Activated CD4-positive, alpha-beta memory T cell treated with anti-CD3 and anti-CD28 coated beads, Interleukin-2, amount 10 ng/mL, durations not matched to agents 7 days and 5 days (primary cell): Measurements from ENCODE around the gene PSENEN. TPM values are rescaled to one million over a fixed set of nuclear protein-coding genes. Genes with fewer than 3 reads are reported as not detected.
A peak's percentile ranks its signal among the peaks of the same experiment; 100 is the strongest.

Experiments
- CTCF ChIA-PET: fragments of 350-600 bp; sonication (Branson Sonifier 250); formaldehyde crosslinking; loops from one replicate; lab custom pipeline; 2021; ENCODE audit warnings: antibody characterized with exemption, inconsistent platforms; lab: Charles Lee
- POLR2A ChIA-PET: fragments of 350-600 bp; sonication (Branson Sonifier 250); formaldehyde crosslinking; loops from one replicate; lab custom pipeline; 2021; ENCODE audit warnings: antibody characterized with exemption; lab: Charles Lee
- DNase-seq: peaks from one replicate; pipeline ENCODE4 v3.0.0-alpha.2; 2020
- H3K27ac Mint-ChIP-seq: one replicate; pipeline ENCODE4 v1.8.0; 2021; ENCODE audit warnings: mild to moderate bottlenecking, mixed read lengths
- H3K27me3 Mint-ChIP-seq: one replicate; pipeline ENCODE4 v1.8.0; 2021; ENCODE audit warnings: mixed read lengths
- H3K36me3 Mint-ChIP-seq: one replicate; pipeline ENCODE4 v1.8.0; 2021; ENCODE audit warnings: low read depth, mixed read lengths
- H3K4me1 Mint-ChIP-seq: one replicate; pipeline ENCODE4 v1.8.0; 2021; ENCODE audit warnings: mixed read lengths
- H3K4me3 Mint-ChIP-seq: one replicate; pipeline ENCODE4 v1.8.0; 2021; ENCODE audit warnings: mild to moderate bottlenecking, mixed read lengths
- H3K9me3 Mint-ChIP-seq: one replicate; pipeline ENCODE4 v1.8.0; 2021; ENCODE audit warnings: mixed read lengths
- total RNA-seq, 2 experiments: library from RNA; stranded (reverse); gene quantifications; one replicate each; pipeline ENCODE4 v1.2.3, GENCODE V29; 2021

The PSENEN gene
- total RNA-seq, 2 experiments from 2014 or later: 48.1 to 51.3 TPM

DNA sequence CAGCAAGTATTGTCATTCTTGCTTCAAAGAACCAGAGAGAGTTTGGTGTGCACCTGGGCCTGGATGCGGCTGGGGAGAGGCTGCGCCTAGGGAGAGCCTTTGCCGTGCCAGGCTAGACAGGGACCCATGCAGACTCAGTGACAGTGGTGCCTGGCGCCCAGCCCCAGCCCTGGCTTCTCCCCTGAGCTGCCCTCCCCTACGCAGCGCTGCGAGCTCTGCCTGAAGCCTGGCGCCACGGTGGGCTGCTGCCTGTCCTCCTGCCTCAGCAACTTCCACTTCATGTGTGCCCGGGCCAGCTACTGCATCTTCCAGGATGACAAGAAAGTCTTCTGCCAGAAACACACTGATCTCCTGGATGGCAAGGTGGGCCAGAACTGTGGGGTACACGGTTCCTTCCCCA lies 15.7 kb upstream of the PSENEN start:
- no peaks in the 10 kb centered on the region for H3K9me3 Mint-ChIP-seq
- H3K27ac Mint-ChIP-seq: no peak overlapping the region
- no peaks in the 10 kb centered on the region for H3K4me1 Mint-ChIP-seq
- no peak overlapping the region for H3K4me3 Mint-ChIP-seq
- no peaks in the 10 kb centered on the region for H3K27me3 Mint-ChIP-seq
- no peak for DNase-seq
- CTCF ChIA-PET: no interaction called here
- H3K36me3 Mint-ChIP-seq: peaks cover 78% of the 10 kb centered on the region
- POLR2A ChIA-PET: interaction anchor here (0.8 to 3.1 kb wide), 4 partner anchors 10 to 35 kb away, joined by 4 to 12 read pairs (median 6); partner anchors contain the start of gene IGFLR1

DNA sequence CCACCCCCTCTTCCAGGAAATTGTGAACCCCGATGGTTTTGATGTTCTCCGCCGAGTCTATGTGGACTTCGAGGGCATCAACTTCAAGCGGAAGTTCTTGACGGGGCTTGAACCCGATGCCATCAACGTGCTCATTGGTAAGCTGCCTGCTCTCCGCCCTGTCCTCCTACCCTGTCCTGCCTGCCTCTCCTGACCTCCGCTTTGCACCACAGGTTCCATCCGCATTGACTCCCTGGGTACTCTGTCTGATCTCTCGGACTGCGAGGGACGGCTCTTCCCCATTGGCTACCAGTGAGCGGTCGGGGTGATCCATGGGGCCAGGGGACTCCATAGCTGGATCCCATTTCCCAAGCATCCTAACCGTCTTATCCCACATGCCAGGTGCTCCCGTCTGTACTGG lies 15.1 kb upstream of the PSENEN start:
- Mint-ChIP-seq H3K4me1 (no peaks in the 10 kb centered on the region), H3K4me3 (no peak overlapping the region), H3K36me3 (peaks cover 76% of the 10 kb centered on the region), H3K9me3 (no peaks in the 10 kb centered on the region), H3K27me3 (no peaks in the 10 kb centered on the region), H3K27ac (no peak overlapping the region)
- POLR2A ChIA-PET: interaction anchor here (0.8 to 3.1 kb wide), 5 partner anchors 10 to 36 kb away, joined by 3 to 12 read pairs (median 4); partner anchors contain the start of genes IGFLR1 and LIN37
- CTCF ChIA-PET: interaction anchor here (0.6 kb wide), 1 partner anchor 16 kb away, joined by 3 read pairs; no protein-coding TSS in a partner anchor
- no peak for DNase-seq

DNA sequence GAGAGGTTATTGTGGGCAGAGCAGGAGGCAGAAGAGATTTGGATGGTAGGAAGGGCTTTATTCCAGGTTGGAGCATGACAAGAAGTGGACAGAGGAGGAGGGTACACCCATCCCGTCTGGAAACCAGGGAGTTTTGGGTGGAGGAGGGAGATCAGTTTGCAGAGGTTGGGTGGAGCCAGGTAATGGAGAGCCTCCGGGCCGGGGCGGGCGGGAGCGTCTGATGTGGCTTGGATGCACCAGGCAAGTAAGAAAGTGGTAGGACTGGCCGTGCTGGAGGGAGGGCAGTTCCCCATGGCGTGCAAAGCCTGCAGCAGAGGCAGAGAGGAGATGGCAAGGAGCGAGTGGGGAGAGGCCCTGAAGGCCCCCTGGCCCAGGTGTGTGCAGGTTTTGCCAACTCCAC lies 14.1 kb upstream of the PSENEN start:
- DNase-seq: no peak
- no peak overlapping the region for H3K4me3 Mint-ChIP-seq
- POLR2A ChIA-PET: interaction anchor here (1.1 to 3.1 kb wide), 5 partner anchors 10 to 19 kb away, joined by 3 to 12 read pairs (median 4); partner anchors contain the start of genes IGFLR1 and LIN37
- peaks cover 4% of the 10 kb centered on the region for H3K4me1 Mint-ChIP-seq
- no peaks in the 10 kb centered on the region for H3K9me3 Mint-ChIP-seq
- H3K27ac Mint-ChIP-seq: no peak overlapping the region
- no peaks in the 10 kb centered on the region for H3K27me3 Mint-ChIP-seq
- peaks cover 72% of the 10 kb centered on the region for H3K36me3 Mint-ChIP-seq
- CTCF ChIA-PET: no interaction called here

DNA sequence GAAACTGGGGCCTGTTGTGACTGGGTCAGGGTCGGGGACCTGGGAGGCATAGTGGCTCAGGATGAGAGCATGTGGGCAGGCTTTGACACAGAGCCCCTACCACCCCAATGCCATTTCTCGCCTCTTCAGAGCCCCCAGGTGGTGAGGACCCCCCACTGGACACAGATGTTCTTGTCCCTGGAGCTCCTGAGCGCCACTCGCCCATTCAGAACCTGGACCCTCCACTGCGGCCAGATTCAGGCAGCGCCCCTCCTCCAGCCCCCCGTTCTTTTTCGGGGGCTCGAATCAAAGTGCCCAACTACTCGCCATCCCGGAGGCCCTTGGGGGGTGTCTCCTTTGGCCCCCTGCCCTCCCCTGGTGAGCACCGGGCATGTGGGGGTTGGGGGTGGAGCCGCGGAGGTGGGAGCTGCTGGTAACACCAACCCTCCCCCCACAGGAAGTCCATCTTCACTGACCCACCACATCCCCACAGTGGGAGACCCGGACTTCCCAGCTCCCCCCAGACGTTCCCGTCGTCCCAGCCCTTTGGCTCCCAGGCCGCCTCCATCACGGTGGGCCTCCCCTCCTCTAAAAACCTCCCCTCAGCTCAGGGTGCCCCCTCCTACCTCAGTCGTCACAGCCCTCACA lies 13.6 kb upstream of the PSENEN start:
- no peaks in the 10 kb centered on the region for H3K9me3 Mint-ChIP-seq
- H3K27ac Mint-ChIP-seq: no peak overlapping the region
- DNase-seq: no peak
- ChIA-PET POLR2A (interaction anchor here (1.0 to 3.1 kb wide), 5 partner anchors 8 to 16 kb away, joined by 3 to 12 read pairs (median 4); partner anchors contain the start of genes IGFLR1 and LIN37), CTCF (no interaction called here)
- H3K4me1 Mint-ChIP-seq: peaks cover 8% of the 10 kb centered on the region
- no peak overlapping the region for H3K4me3 Mint-ChIP-seq
- H3K36me3 Mint-ChIP-seq: peaks cover 73% of the 10 kb centered on the region
- no peaks in the 10 kb centered on the region for H3K27me3 Mint-ChIP-seq

DNA sequence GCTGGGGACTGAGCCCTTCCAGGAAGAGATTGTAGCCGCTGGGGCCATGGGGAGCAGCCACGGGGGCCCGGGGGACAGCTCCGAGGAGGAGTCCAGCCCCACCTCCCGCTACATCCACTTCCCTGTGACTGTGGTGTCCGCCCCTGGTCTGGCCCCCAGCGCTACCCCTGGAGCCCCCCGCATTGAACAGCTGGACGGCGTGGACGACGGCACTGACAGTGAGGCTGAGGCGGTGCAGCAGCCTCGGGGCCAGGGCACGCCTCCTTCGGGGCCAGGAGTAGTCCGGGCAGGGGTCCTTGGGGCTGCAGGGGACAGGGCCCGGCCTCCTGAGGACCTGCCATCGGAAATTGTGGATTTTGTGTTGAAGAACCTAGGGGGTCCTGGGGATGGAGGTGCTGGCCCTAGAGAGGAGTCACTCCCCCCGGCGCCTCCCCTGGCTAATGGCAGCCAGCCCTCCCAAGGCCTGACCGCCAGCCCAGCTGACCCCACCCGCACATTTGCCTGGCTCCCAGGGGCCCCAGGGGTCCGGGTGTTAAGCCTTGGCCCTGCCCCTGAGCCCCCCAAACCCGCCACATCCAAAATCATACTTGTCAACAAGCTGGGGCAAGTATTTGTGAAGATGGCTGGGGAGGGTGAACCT lies 12.8 kb upstream of the PSENEN start:
- H3K27ac Mint-ChIP-seq: no peak overlapping the region
- ChIA-PET POLR2A (interaction anchor here (1.0 to 3.1 kb wide), 4 partner anchors 8 to 12 kb away, joined by 3 to 12 read pairs (median 4); partner anchors contain the start of gene IGFLR1), CTCF (no interaction called here)
- DNase-seq: no peak
- peaks cover 71% of the 10 kb centered on the region for H3K36me3 Mint-ChIP-seq
- H3K9me3 Mint-ChIP-seq: no peaks in the 10 kb centered on the region
- no peaks in the 10 kb centered on the region for H3K27me3 Mint-ChIP-seq
- H3K4me3 Mint-ChIP-seq: no peak overlapping the region
- peaks cover 14% of the 10 kb centered on the region for H3K4me1 Mint-ChIP-seq

DNA sequence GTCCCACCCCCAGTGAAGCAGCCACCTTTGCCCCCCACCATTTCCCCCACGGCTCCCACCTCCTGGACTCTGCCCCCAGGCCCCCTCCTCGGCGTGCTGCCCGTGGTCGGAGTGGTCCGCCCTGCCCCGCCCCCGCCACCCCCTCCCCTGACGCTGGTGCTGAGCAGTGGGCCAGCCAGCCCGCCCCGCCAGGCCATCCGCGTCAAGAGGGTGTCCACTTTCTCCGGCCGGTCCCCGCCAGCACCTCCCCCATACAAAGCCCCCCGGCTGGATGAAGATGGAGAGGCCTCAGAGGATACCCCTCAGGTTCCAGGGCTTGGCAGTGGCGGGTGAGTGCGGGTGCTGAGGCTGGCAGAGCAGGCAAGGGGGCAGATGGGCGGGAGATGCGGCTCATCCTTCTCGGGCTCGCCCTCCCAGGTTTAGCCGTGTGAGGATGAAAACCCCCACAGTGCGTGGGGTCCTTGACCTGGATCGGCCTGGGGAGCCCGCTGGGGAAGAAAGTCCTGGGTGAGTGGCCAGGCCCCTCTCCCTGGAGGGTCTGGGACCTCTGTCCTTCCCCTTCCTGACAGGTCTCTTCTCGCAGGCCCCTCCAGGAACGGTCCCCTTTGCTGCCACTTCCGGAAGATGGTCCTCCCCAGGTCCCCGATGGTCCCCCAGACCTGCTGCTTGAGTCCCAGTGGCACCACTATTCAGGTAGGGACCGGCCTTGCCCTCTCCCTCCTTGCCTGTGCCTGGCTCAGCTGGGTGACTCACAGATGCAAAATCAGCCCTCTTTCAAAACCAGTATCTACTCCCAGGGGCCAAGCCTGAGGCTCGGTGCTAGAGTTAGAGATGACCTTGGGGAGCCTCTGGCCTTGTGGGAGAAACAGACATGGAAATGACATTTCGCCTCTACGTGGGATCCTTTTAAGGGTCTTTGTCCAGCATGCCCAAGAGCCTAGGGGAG lies 12.0 kb upstream of the PSENEN start:
- Mint-ChIP-seq H3K9me3 (no peaks in the 10 kb centered on the region), H3K4me1 (peaks cover 14% of the 10 kb centered on the region), H3K36me3 (peaks cover 71% of the 10 kb centered on the region), H3K27ac (peak overlapping the region; percentile 31), H3K4me3 (no peak overlapping the region), H3K27me3 (no peaks in the 10 kb centered on the region)
- ChIA-PET CTCF (no interaction called here), POLR2A (interaction anchor here (1.2 to 4.1 kb wide), 3 partner anchors 10 to 15 kb away, joined by 7 to 13 read pairs (median 12); partner anchors contain the start of genes IGFLR1, PSENEN and U2AF1L4)
- no peak for DNase-seq

DNA sequence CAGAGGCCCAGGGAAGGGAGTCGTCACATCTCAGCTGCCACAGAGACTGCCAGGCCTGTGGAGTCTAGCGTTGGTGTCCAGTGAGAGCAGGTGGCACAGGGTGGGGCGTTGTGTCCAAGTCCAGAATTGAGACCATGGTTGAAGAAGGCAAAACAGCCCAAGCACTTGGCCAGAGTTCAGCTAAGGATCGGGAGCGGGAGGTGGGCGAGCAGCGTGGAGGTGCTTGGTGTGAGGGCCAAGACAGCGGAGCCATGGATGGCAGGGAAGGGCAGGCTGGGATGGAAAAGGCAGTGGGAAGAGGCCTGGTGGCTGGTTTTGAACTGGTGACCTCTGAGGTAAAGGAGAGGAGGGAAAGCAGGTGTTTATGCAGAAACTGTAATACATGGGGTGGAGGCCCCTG lies 11.2 kb upstream of the PSENEN start:
- POLR2A ChIA-PET: interaction anchor here (1.2 to 4.1 kb wide), 2 partner anchors 11 to 16 kb away, joined by 7 to 13 read pairs; partner anchors contain the start of genes PSENEN and U2AF1L4
- Mint-ChIP-seq H3K4me3 (no peak overlapping the region), H3K4me1 (peaks cover 20% of the 10 kb centered on the region), H3K9me3 (no peaks in the 10 kb centered on the region), H3K27me3 (no peaks in the 10 kb centered on the region), H3K36me3 (peaks cover 70% of the 10 kb centered on the region), H3K27ac (no peak overlapping the region)
- DNase-seq: no peak
- CTCF ChIA-PET: no interaction called here

DNA sequence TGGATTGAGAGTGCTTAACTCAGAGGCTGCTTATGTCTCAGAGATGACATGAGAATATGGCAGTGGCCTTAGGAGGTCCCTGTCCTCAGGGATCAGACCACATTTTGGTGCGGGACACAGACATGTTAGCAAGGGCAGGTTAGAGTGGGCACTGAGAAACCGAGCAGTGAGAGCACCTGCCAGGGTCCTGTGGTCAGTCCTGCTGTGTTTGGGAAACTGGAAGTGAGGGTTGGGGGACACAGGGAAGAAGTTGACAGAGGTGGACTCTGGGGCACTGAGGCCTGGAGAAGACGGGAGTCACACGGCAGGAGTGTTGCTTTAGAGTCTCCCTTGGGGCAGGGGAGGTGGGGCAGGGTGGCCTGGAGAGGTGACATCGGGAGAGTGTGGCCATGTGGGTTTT lies 10.6 kb upstream of the PSENEN start:
- H3K4me3 Mint-ChIP-seq: no peak overlapping the region
- no peaks in the 10 kb centered on the region for H3K9me3 Mint-ChIP-seq
- no peak for DNase-seq
- H3K36me3 Mint-ChIP-seq: peaks cover 64% of the 10 kb centered on the region
- CTCF ChIA-PET: no interaction called here
- POLR2A ChIA-PET: interaction anchor here (1.2 to 4.1 kb wide), 3 partner anchors 10 to 16 kb away, joined by 4 to 13 read pairs (median 7); partner anchors contain the start of genes PSENEN and U2AF1L4
- peaks cover 24% of the 10 kb centered on the region for H3K4me1 Mint-ChIP-seq
- no peaks in the 10 kb centered on the region for H3K27me3 Mint-ChIP-seq
- no peak overlapping the region for H3K27ac Mint-ChIP-seq

DNA sequence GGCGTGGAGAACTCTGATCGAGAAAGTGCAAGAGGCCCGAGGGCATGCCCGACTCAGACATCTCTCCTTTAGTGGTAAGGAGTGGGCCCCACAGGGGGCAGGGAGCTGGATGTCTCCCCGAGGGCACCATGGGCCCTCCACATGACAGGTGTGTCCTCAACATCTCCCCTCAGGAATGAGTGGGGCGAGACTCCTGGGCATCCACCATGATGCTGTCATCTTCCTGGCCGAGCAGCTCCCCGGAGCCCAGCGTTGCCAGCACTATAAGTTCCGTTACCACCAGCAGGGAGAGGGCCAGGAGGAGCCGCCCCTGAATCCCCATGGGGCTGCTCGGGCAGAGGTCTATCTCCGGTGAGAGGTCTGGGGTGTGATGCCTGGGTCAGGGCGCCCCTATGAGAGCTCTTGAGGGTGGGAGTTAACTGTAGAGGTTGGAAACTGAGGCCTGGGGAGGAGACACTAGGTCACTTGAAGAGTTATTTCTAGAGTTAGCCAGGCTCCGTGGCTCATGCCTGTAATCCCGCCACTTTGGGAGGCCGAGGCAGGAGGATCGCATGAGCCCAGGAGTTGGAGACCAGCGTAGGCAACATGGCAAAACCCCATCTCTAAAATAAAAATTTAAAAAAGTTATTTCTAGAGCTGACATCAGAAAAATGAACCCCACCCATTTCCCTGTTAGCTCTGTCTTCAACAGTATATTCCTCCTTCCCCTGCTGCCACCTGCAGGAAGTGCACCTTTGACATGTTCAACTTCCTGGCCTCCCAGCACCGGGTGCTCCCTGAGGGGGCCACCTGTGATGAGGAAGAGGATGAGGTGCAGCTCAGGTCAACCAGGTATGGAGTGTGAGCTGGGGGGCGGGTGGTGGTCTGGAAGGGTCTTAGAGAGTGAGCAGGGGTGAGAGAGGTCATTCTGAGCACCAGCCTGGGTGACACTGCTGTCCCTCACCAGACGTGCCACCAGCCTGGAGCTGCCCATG lies 8.3 kb upstream of the PSENEN start:
- Mint-ChIP-seq H3K36me3 (peaks cover 45% of the 10 kb centered on the region), H3K9me3 (no peaks in the 10 kb centered on the region), H3K4me3 (no peak overlapping the region), H3K27ac (peak overlapping the region; percentile 70), H3K4me1 (peaks cover 29% of the 10 kb centered on the region), H3K27me3 (no peaks in the 10 kb centered on the region)
- no peak for DNase-seq
- ChIA-PET POLR2A (interaction anchor here (0.7 to 4.1 kb wide), 11 partner anchors 8 to 83 kb away, joined by 3 to 17 read pairs (median 4); partner anchors contain the start of genes KMT2B, LIN37, PSENEN and U2AF1L4), CTCF (interaction anchor here (0.7 to 2.5 kb wide), 8 partner anchors 11 to 44 kb away, joined by 3 to 12 read pairs (median 4); partner anchors contain the start of gene LIN37)

DNA sequence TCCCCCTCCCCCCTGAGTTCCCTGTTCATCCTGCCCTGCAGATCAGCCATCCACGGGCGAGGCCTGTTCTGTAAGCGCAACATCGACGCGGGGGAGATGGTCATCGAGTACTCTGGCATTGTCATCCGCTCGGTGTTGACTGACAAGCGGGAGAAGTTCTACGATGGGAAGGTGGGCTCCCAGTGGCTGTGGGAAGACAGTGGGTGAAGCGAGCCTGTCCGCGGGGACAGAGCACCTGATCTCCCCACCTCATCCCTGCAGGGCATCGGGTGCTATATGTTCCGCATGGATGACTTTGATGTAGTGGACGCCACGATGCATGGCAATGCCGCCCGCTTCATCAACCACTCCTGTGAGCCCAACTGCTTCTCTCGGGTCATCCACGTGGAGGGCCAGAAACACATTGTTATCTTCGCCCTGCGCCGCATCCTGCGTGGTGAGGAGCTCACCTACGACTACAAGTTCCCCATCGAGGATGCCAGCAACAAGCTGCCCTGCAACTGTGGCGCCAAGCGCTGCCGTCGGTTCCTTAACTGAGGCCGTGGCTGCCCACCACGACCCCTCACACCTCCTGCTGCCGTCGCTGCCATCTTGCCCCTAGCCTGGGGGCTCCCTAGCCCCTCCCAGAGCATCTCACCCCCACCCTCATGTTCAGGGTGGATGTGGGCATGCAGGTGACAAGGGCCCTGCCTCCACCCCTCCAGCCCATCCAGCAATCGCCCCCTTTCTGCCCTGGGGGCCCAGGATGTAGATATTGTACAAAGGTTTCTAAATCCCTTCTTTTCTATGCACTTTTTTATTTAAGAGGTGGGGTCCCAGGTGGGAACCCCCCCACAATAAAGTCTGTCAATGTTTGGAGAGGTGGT lies 7.2 kb upstream of the PSENEN start:
- ChIA-PET CTCF (interaction anchor here (0.8 to 2.5 kb wide), 5 partner anchors 10 to 46 kb away, joined by 3 to 12 read pairs (median 4); partner anchors contain the start of gene LIN37), POLR2A (interaction anchor here (0.7 to 5.3 kb wide), 9 partner anchors 10 to 82 kb away, joined by 3 to 45 read pairs (median 4); partner anchors contain the start of gene KMT2B)
- Mint-ChIP-seq H3K4me1 (peaks cover 37% of the 10 kb centered on the region), H3K4me3 (peak overlapping the region; percentile 21), H3K9me3 (no peaks in the 10 kb centered on the region), H3K27ac (peak overlapping the region; percentile 10), H3K27me3 (no peaks in the 10 kb centered on the region), H3K36me3 (peaks cover 47% of the 10 kb centered on the region)
- no peak for DNase-seq
